GM19043 (cell line): ENCODE data around the gene RNF208.

Experiments used
- ATAC-seq: cut with Tn5 transposase; IDR thresholded peaks from one replicate; pipeline ENCODE4 v1.9.1; 2021; ENCODE audit warnings: low read depth; ENCODE audit not compliant: unreplicated experiment

RNF208 gene

GRCh38 chr9:137193771-137194170, 28.3 kb downstream of the RNF208 start:
- no peak for ATAC-seq

- ATAC-seq: no peak
Measured at GRCh38 chr9:137192859-137193258, 29.2 kb downstream of the RNF208 start.

- no peak for ATAC-seq
Measured at GRCh38 chr9:137192448-137192780, 29.6 kb downstream of the RNF208 start.

- ATAC-seq: no peak
Measured at GRCh38 chr9:137191691-137192447, 30.2 kb downstream of the RNF208 start.

GRCh38 chr9:137191245-137191644, 30.8 kb downstream of the RNF208 start:
- ATAC-seq: no peak

- ATAC-seq: no peak
Measured at GRCh38 chr9:137190315-137190856, 31.7 kb downstream of the RNF208 start.

GRCh38 chr9:137189297-137190295, 32.4 kb downstream of the RNF208 start:
- ATAC-seq: no peak

GRCh38 chr9:137188490-137189296, 33.3 kb downstream of the RNF208 start, which contains the start of the genes ANAPC2 and SSNA1:
TSS of gene ANAPC2 (minus strand) at chr9:137188560. CDS start at chr9:137188532, 28 bp downstream.
TSS of gene SSNA1 (plus strand) at chr9:137188676. CDS start at chr9:137188727, 51 bp downstream.
- ATAC-seq: peak; percentile 74

- no peak for ATAC-seq
Measured at GRCh38 chr9:137188086-137188489, 34.0 kb downstream of the RNF208 start.

GRCh38 chr9:137187386-137187785, 34.7 kb downstream of the RNF208 start:
- no peak for ATAC-seq

- no peak for ATAC-seq
Measured at GRCh38 chr9:137186385-137186784, 35.7 kb downstream of the RNF208 start.

- ATAC-seq: no peak
Measured at GRCh38 chr9:137185921-137186320, 36.1 kb downstream of the RNF208 start.

- ATAC-seq: no peak
Measured at GRCh38 chr9:137184881-137185660, 37.0 kb downstream of the RNF208 start.

- ATAC-seq: no peak
Measured at GRCh38 chr9:137183980-137184595, 38.0 kb downstream of the RNF208 start.

GRCh38 chr9:137182836-137183235, 39.2 kb downstream of the RNF208 start:
- ATAC-seq: no peak

GRCh38 chr9:137181680-137182079, 40.4 kb downstream of the RNF208 start:
- ATAC-seq: no peak

GRCh38 chr9:137180491-137180890, 41.5 kb downstream of the RNF208 start:
- ATAC-seq: no peak

GRCh38 chr9:137179761-137180160, 42.3 kb downstream of the RNF208 start:
- no peak for ATAC-seq
